Panc1 (cell line): ENCODE data around the gene C12orf56.
A peak's percentile ranks its signal among the peaks of the same experiment; 100 is the strongest.

Source experiments
- CTCF ChIP-seq: fragments of 450-650 bp; IDR thresholded peaks from 2 replicates; pipeline ENCODE4 v1.5.1; 2017; ENCODE audit warnings: mild to moderate bottlenecking
- POLR2AphosphoS5 ChIP-seq: IDR thresholded peaks from 2 replicates; pipeline ENCODE4 v1.6.1; 2012; ENCODE audit warnings: mild to moderate bottlenecking, low read depth, low read length, moderate library complexity
- SIN3A ChIP-seq: IDR thresholded peaks from 2 replicates; pipeline ENCODE4 v1.6.1; 2012; ENCODE audit warnings: low read depth, mild to moderate bottlenecking, low read length, moderate library complexity, borderline replicate concordance; ENCODE audit not compliant: insufficient read depth
- TF ChIP-seq, protein P1 (sequence below), 2 experiments: IDR thresholded peaks; 2 replicates each; pipeline ENCODE4 v1.6.1; 2011 to 2012; ENCODE audit warnings: low read depth in 2 of 2, control low read depth in 1 of 2, low read length in 1 of 2, mild to moderate bottlenecking in 1 of 2, moderate library complexity in 1 of 2; ENCODE audit not compliant: insufficient read depth in 1 of 2

DNA sequence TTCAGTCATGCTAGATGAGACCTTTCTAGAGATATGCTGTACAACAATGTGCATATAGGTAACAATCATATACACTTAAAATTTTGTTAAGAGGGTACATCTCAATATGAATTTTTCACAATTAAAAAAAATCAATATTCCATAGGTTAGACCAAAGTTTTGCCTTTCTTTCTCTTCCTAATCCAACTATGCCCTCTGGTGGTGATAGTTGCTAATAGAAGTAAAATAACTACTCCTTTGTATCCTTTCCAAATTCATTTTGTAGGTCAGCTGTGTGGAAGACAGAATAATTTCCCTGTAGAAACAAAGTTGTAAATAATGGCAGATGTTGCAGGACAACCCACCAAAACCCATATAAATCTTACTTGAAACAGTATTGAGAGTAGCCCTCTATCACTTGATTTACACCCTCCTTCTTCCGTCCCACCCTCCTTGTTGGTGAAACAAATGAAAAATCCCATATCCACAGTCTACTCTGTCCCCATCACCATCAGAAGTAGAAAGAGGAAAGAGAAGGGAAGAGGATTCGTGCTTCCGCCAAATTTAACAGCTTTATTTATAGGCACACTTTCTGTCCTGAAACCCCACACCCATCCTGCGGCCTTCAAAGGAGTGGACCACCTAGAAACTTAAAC lies 134.3 kb downstream of the C12orf56 start:
- TF ChIP-seq CTCF = peak; percentile 66; the same call in 1 of the 2 replicates
- no peak for TF ChIP-seq POLR2AphosphoS5
- no peak for TF ChIP-seq SIN3A
- TF ChIP-seq, protein P1, sequence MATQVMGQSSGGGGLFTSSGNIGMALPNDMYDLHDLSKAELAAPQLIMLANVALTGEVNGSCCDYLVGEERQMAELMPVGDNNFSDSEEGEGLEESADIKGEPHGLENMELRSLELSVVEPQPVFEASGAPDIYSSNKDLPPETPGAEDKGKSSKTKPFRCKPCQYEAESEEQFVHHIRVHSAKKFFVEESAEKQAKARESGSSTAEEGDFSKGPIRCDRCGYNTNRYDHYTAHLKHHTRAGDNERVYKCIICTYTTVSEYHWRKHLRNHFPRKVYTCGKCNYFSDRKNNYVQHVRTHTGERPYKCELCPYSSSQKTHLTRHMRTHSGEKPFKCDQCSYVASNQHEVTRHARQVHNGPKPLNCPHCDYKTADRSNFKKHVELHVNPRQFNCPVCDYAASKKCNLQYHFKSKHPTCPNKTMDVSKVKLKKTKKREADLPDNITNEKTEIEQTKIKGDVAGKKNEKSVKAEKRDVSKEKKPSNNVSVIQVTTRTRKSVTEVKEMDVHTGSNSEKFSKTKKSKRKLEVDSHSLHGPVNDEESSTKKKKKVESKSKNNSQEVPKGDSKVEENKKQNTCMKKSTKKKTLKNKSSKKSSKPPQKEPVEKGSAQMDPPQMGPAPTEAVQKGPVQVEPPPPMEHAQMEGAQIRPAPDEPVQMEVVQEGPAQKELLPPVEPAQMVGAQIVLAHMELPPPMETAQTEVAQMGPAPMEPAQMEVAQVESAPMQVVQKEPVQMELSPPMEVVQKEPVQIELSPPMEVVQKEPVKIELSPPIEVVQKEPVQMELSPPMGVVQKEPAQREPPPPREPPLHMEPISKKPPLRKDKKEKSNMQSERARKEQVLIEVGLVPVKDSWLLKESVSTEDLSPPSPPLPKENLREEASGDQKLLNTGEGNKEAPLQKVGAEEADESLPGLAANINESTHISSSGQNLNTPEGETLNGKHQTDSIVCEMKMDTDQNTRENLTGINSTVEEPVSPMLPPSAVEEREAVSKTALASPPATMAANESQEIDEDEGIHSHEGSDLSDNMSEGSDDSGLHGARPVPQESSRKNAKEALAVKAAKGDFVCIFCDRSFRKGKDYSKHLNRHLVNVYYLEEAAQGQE (IDR thresholded peaks at IDR 0.05; ENCODE audit: insufficient read depth in 1 of 2, low read depth in 2 of 2, low read length in 1 of 2) = no peak
